HG03039 (cell line): ENCODE results near the gene SOX30.

ENCODE experiments used
- ATAC-seq: cut with Tn5 transposase; IDR thresholded peaks from one replicate; pipeline ENCODE4 v1.9.1; 2021; ENCODE audit warnings: mild to moderate bottlenecking, moderate library complexity; ENCODE audit not compliant: unreplicated experiment

SOX30 gene

GRCh38 chr5:157578079-157578780 lies 74.0 kb downstream of the SOX30 start:
- no peak for ATAC-seq

- no peak for ATAC-seq
Measured at GRCh38 chr5:157576678-157577077, 75.6 kb downstream of the SOX30 start.
